NOMO-1 treated with DMSO at 0.1 percent for 48 hours (cell line): ENCODE measurements around the gene BANF2.
"Not testable (repeated sequence)": the region's sequence is repeated elsewhere in the genome, so short reads cannot be mapped to it uniquely, and the experiment has no call there.

Source experiments
- DNase-seq: peaks from one replicate; lab custom pipeline; 2025; ENCODE audit not compliant: unreplicated experiment; lab: John Stamatoyannopoulos, UW

Gene BANF2

GRCh38 chr20:17682103-17682888, 17.5 kb upstream of the BANF2 start, which contains the start of gene RRBP1:
TSS of gene RRBP1 (minus strand) at chr20:17682242. CDS start at chr20:17660507, 21,735 bp downstream.
- DNase-seq: peak; percentile 94

- DNase-seq: no peak
These were observed 16.9 kb upstream of the BANF2 start for GRCh38 chr20:17682889-17683198.

DNA sequence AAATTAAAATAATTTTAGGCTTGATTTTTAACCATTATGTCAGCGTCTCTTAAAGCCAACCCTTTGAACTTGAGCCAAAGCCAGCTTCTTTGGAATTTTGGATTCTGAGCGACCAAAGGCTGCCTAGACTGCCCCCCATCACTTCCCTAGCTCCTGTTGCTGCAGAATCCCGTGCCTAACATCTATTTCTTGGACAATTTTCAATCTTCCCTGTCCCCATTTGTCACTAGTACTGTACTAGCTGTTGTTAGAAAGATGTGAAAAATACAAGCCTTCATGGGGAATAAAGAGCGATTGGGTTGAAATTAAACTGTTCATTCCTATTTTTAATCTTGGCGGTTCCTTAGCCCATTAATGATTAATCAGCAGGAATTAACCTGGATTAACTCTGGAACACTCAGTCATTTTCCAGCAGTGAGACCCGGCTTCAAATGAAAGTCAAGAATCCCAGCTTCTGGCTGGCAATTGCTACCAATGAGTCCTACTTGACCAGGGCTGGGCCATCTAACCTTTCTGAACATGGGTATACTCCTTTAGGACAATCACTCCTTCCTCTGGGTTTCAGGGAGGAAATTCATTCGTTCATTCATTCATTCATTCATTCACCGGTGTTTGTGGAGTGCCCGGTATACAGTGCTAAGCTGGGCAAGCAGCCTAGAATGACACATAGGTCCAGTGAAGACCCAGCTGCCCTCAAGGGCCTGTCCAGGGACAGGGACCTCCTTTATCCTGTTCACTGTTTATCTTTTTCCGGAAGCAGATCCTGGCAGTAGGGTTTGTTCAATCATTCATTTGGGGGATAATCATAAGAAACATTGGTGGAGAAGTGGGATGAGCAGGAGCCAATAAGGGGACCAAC, 16.3 kb upstream of the BANF2 start:
- DNase-seq: no peak

DNA sequence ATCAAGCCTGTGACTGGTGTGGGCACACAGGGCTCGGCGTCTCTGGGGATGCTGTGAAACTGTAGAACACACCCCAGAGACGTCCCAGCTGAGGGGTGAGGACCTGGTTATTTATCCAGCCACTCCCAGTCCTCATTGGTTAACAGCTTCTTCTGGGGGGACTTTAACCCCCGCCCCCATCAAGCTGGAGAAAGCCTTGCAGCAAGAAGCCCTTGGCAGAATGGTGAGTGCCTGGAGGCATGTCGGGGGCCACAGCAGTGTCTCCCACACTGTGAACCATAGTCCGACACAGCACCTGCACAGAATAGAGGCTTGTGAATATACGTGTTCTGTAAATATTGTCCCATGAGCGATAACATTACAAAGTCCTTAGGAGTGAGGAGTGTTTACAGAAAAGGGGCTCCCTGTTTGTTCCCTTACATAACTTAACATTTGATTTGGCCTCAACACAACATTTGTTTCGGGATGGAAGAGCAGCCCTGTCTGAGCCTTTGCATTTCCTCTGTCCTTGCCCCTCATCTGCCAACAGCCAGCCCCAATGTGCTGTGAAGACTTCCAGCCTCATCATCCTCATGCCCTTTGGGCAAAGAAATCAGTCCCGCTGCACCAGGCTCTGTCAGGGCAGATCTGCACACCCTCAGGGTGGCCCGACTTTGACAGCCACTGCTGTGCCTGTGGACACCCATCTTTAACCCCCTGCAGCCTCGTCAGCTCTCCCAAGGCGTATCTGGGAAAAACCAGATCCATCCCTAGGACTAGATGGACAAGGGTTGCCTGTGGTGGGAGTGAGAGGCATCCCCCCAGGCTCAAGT, 15.5 kb upstream of the BANF2 start:
- DNase-seq: no peak

DNA sequence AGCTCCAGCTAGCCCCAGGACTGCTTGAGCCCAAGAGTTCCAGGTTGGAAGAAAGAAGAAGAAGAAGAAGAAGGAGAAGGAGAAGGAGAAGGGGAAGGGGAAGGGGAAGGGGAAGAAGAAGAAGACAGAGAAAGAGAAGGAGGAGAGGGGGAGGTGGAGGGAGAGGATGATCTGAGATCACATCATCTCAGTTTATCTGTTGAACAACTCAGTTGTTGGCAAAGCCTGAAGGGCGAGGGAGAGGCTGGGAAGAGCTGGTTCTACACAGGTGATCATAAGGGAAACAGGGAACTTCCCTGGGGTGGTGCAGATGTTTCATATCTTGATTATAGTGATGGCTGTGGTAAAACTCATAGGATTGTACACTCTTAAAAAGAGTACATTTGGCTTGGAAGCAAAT, 14.6 kb upstream of the BANF2 start:
- DNase-seq: no peak

- no peak for DNase-seq
These were observed 12.0 kb upstream of the BANF2 start for GRCh38 chr20:17687800-17688199.

- no peak for DNase-seq
These were observed 10.8 kb upstream of the BANF2 start for GRCh38 chr20:17688965-17689364.

DNA sequence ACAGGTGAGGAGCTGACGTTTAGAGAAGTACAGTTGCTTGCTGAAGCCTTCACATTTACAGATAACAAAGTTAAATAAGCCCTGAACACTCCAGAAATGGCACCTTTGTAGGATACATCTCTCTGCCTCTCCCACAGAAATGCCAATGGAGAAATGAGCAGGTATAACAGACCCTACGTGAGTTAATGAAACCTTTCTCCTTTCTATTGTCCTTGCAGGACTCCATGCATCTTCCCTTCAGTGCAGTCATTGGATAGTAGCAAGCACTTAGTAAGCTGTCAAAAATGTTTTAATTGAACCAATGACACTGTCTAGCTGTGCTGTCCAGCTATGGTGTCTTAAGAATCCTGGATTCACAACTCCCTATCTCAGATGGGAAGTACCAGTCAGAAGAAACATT, 9.6 kb upstream of the BANF2 start:
- no peak for DNase-seq

DNA sequence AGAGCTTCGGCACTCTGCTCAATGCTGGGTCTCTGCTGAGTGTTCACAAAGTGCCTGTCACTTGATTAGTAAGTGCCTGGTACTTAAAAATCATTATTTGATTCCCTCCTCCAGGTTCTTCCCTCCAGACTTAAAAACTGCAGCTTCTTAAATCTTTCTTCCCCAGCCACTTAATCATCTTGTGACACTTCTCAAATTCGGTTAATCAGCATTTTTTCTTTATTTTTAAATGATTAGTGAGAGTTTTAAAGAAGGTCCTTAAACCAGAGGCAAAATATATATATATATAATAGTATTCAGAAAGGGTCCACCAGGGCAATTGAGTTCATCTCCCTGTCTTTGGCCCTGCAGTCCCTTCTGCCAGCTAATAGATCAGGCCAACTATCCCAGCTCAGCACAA, 8.0 kb upstream of the BANF2 start:
- no peak for DNase-seq

GRCh38 chr20:17693444-17694001, 6.2 kb upstream of the BANF2 start:
- DNase-seq: no peak

GRCh38 chr20:17694767-17695166, 5.0 kb upstream of the BANF2 start:
- DNase-seq: no peak

GRCh38 chr20:17696287-17696686, 3.5 kb upstream of the BANF2 start:
- DNase-seq: no peak

DNA sequence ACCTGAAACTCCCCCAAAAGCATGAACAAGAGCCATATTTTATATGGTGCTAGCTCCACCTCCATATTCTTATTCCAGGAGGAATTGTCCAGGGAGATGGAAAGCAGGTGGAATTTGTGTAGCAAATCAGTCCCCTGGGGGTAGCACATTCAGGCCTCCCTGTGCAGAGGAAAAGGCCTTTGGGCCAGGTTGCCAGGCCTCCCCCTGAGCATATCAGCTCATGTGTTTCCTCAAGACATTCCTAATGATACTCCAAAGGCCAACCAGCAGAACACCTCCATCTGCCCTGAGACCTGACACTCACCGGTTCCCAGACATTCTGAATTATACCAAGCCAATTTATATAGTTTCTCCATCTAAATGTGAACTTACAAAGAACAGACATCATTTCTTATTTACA, 2.6 kb upstream of the BANF2 start:
- no peak for DNase-seq

DNA sequence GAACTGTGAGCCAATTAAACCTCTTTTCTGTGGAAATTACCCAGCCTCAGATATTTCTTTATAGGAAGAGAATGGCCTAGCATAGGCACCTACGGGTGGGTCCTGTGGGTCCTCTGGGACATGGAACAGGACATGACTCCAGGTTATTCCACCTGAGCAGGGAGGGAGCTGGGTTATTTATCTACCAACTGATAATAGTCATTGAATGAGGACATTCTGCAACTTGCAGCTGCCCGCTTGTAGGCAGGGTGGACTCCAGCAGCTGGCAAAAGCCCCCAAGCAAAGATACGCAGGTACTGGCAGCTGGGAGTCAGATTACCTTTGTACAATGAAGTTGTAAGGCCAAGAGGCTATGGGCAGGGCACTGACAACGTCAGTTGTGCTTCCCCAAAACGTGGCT, 1.4 kb upstream of the BANF2 start:
- DNase-seq: no peak

DNA sequence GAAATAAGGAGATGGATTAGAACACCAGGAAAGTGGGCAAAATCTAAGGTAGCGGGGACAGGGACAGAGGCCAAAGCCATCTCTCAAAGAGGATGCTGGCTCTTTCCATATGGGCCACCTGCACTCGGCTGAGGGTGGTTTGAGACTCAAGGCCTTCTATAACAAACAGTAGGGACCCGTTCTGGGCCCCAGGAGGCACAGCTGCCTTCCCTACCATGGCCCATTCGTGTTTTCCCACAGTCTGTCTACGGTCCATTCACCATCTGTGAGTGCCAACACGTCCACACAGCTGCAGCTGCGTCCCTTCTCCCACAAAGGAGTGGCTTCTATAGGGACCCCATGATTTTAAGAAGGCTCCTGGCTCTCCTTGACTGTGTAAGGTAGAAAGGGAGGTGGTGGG, 871 bp downstream of the BANF2 start:
- no peak for DNase-seq

DNA sequence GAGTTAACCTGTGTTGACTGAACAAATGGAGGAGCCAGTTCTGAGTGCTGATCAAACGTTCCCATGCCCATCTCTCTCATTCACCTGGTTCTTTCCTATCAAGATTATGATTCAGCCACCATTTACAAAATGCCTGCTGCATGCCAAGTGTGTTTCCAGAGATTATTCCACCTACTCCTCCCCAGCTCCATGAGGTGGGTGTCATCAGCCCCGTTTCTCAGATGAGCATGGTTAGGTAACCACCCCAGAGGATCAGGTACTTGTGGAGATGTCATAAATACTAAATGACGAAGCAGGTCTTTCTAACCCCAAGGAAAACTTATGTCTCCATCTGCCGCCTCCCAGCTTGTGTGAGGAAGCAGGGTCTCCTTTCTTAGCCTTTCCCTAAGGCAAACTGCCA, 2.1 kb downstream of the BANF2 start:
- no peak for DNase-seq

GRCh38 chr20:17704589-17705317, 5.0 kb downstream of the BANF2 start:
- no peak for DNase-seq

- no peak for DNase-seq
These were observed 6.2 kb downstream of the BANF2 start for GRCh38 chr20:17705916-17706315.

- DNase-seq: no peak
These were observed 6.9 kb downstream of the BANF2 start for GRCh38 chr20:17706632-17707031.

GRCh38 chr20:17707951-17708350, 8.2 kb downstream of the BANF2 start:
- not testable (repeated sequence) for DNase-seq
